Measurements from ENCODE around the gene KRT86. TPM values are rescaled to one million over a fixed set of nuclear protein-coding genes. Genes with fewer than 3 reads are reported as not detected.
"Not testable (repeated sequence)": the region's sequence is repeated elsewhere in the genome, so short reads cannot be mapped to it uniquely, and the experiment has no call there.

KRT86 gene
- total RNA-seq, 1 donor from 2014 or later: not detected

- no peak for DNase-seq
- H3K36me3 ChIP-seq: no peaks in the 10 kb centered on the region
- H3K27ac ChIP-seq (replicated peaks): no peak overlapping the region
- no peak for TF ChIP-seq CTCF (IDR thresholded peaks at IDR 0.05; ENCODE audit: borderline replicate concordance)
- H3K4me1 ChIP-seq: peaks cover 29% of the 10 kb centered on the region
- intact Hi-C loops (cut with micrococcal nuclease): no loop called here
- H3K4me3 ChIP-seq: no peak overlapping the region
- H3K27me3 ChIP-seq (ENCODE audit: low read depth): peaks cover 66% of the 10 kb centered on the region
- H3K9me3 ChIP-seq (replicated peaks): no peaks in the 10 kb centered on the region
Measured at GRCh38 chr12:52235822-52236361, 38.6 kb upstream of the KRT86 start.

DNA sequence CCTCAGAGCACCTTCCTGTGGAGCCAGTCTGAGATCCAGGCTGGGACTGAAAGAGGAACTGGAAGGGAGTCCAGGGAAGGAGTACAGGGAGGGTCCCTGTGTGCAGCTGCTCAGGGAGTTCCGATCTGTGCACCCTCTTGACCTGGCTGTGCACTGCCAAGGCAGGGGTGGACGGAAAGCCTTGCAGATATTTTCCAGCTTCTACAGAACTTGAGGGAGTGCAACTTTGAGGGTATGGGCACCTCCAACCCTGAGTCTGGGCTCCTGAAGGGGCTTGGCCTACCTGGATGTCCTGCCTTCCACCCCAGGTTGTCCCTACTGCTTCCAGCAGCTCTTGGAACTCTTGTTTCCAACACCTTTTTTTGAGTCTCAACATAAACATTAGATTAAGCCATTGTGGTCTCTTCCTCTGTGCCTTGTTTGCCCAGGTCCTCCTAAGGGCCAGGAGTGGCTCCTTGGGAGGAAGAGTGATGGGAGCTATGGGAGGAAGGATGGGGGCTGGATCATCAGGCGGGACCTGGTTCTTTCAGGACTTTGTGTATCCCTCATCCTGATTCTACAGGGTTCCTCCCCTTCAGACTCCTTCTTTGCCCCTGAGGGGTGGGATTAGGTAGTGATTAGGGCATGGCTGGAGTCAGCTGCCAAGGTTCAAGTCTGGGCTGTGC lies 37.9 kb upstream of the KRT86 start:
- no peaks in the 10 kb centered on the region for H3K36me3 ChIP-seq
- no peaks in the 10 kb centered on the region for H3K9me3 ChIP-seq (replicated peaks)
- intact Hi-C loops (cut with micrococcal nuclease): no loop called here
- H3K4me3 ChIP-seq: no peak overlapping the region
- peaks cover 23% of the 10 kb centered on the region for H3K4me1 ChIP-seq
- peaks cover 66% of the 10 kb centered on the region for H3K27me3 ChIP-seq (ENCODE audit: low read depth)
- no peak for TF ChIP-seq CTCF (IDR thresholded peaks at IDR 0.05; ENCODE audit: borderline replicate concordance)
- no peak for DNase-seq
- no peak overlapping the region for H3K27ac ChIP-seq (replicated peaks)

DNA sequence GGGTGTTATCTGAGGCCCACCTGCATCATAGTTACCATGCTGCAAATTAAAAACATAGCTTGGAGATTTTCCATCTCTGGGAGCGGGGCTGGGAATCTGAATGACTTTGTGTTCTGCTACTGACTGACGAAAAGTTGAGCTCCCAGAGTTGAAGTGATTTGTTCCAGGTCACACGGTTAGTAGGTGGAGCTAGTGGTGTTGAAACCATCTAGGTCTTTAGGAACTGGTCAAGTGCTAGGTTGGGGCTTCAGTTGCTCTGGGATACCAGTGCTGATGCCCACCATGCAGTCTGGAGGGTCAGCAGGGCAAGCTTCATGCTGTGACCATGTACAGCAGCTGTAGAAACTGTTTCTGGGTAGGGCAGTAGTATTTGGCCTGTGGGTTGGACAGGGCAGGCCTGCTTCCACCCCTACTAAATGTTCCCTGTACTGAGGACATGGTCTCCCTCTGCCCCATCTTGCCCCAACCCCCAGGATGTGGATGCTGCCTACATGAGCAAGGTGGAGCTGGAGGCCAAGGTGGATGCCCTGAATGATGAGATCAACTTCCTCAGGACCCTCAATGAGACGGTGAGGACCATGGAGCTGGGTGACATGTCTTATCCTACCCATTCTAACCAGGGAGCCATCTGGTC lies 36.1 kb upstream of the KRT86 start:
- Histone ChIP-seq H3K4me1 (peaks cover 6% of the 10 kb centered on the region), H3K36me3 (no peaks in the 10 kb centered on the region), H3K27me3 (ENCODE audit: low read depth) (peaks cover 49% of the 10 kb centered on the region), H3K4me3 (no peak overlapping the region), H3K9me3 (replicated peaks) (no peaks in the 10 kb centered on the region), H3K27ac (replicated peaks) (no peak overlapping the region)
- intact Hi-C loops (cut with micrococcal nuclease): no loop called here
- TF ChIP-seq CTCF (IDR thresholded peaks at IDR 0.05; ENCODE audit: borderline replicate concordance): no peak
- DNase-seq: no peak

DNA sequence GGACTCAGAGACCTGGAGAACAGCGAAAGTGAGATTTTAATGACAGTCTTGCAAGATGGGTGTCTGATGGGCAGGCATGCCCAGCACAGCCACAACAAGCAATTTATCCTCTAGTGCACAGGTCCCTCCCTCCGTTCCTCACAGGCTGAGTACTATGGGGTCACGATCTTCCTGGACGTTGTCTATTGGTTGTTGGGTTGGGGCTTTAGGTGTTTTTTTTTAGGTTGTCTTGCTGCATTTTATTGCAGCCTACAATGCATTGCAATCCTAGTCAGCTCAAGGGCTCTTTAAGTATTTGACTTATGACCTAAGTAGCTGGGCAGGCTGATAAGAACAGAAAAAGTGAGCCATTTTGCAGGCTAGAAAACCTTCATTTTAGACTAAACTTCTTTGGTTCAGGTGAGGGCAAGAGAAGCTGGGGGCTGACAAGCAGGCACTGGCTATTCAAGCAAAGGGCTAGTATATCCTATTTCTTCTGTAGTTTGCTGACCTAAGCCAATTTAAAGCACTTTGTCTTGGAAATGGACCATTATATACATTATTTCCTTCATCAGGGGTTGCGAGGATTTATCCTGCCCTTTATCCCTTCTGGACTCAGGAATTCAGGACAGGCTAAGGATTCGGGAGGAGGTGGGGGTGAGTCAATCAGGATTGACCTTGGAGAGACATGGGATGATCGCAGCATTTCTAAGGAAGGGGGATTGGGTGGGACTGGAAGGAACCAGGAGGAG lies 35.4 kb upstream of the KRT86 start:
- no peak for DNase-seq
- no peak overlapping the region for H3K4me3 ChIP-seq
- peaks cover 9% of the 10 kb centered on the region for H3K4me1 ChIP-seq
- H3K27me3 ChIP-seq (ENCODE audit: low read depth): peaks cover 41% of the 10 kb centered on the region
- H3K9me3 ChIP-seq (replicated peaks): no peaks in the 10 kb centered on the region
- TF ChIP-seq CTCF (IDR thresholded peaks at IDR 0.05; ENCODE audit: borderline replicate concordance): no peak
- no peaks in the 10 kb centered on the region for H3K36me3 ChIP-seq
- intact Hi-C loops (cut with micrococcal nuclease): no loop called here
- H3K27ac ChIP-seq (replicated peaks): no peak overlapping the region

GRCh38 chr12:52239767-52240166 lies 34.7 kb upstream of the KRT86 start:
- H3K4me1 ChIP-seq: peaks cover 15% of the 10 kb centered on the region
- intact Hi-C loops (cut with micrococcal nuclease): no loop called here
- DNase-seq: no peak
- no peak overlapping the region for H3K4me3 ChIP-seq
- H3K9me3 ChIP-seq (replicated peaks): no peaks in the 10 kb centered on the region
- H3K27me3 ChIP-seq (ENCODE audit: low read depth): peaks cover 34% of the 10 kb centered on the region
- no peaks in the 10 kb centered on the region for H3K36me3 ChIP-seq
- TF ChIP-seq CTCF (IDR thresholded peaks at IDR 0.05; ENCODE audit: borderline replicate concordance): no peak
- H3K27ac ChIP-seq (replicated peaks): no peak overlapping the region

GRCh38 chr12:52240247-52240646 lies 34.2 kb upstream of the KRT86 start:
- Histone ChIP-seq H3K4me1 (peaks cover 15% of the 10 kb centered on the region), H3K27me3 (ENCODE audit: low read depth) (peaks cover 29% of the 10 kb centered on the region)
- DNase-seq; H3K27ac ChIP-seq (replicated peaks); H3K9me3 ChIP-seq (replicated peaks); intact Hi-C loops (cut with micrococcal nuclease); H3K36me3 ChIP-seq; H3K4me3 ChIP-seq: not testable (repeated sequence)

Measured in left ventricle myocardium inferior (tissue), 1 donor.